Psoas muscle (tissue), 7 donors: ENCODE data around the gene ANKRD36B. TPM values are rescaled to one million over a fixed set of nuclear protein-coding genes. Genes with fewer than 3 reads are reported as not detected.

Experiments used
- polyA plus RNA-seq, 3 donors: library from polyadenylated mRNA; stranded (reverse); fragments of 200-250 nt; gene quantifications; one replicate each; pipeline ENCODE4 v1.2.3, GENCODE V29; 2013
- total RNA-seq, 4 donors: library from RNA; stranded (reverse); fragmentation: NEBNext Ultra II Directional in 2 of 4; extraction: Animal tissue kit (Norgen Biotek cat#: 25700) in 2 of 4; gene quantifications; one replicate each; pipeline versions ENCODE4 v1.2.1 to v1.2.4, GENCODE V29; 2021 to 2023
- donor health status: healthy with polysubstance abuse.
- donor health status: DM: no; HTN: no; CAD: no; lungs with moderate emphysema.
- donor health status: Bipolar disorder and iron deficiency.
- donor health status: healthy.
- donor health status: DM: no; HTN: no; CAD: no.
- donor health status: DM: no; HTN: no; CAD: no.
- donor health status: DM: yes; HTN: yes; CAD: no.

The ANKRD36B gene
- total and polyA plus RNA-seq, 7 donors: 0.60 to 3.2 (median 1.4) TPM

Other genes with a start within 250 kb of the ANKRD36B start
- gene COX5B, start 56.2 kb upstream of the ANKRD36B start, total RNA-seq: 100 to 1,000 TPM; 635 to 891 (median 731) TPM
- gene COX5B, start 56.2 kb upstream of the ANKRD36B start, polyA plus RNA-seq: 1,000 to 10,000 TPM in 2 of 3 donors, 100 to 1,000 TPM in 1; 795 to 1,354 (median 1,064) TPM
- 10 to 100 TPM; 46.1 to 65.4 (median 55.5) TPM for gene ACTR1B, start 74.2 kb upstream of the ANKRD36B start, total RNA-seq
- 10 to 100 TPM; 38.3 to 50.9 (median 47.6) TPM for gene ACTR1B, start 74.2 kb upstream of the ANKRD36B start, polyA plus RNA-seq
- gene C2orf92, start 79.8 kb upstream of the ANKRD36B start, total RNA-seq: 1 to 10 TPM; 1.4 to 3.6 (median 2.0) TPM
- gene C2orf92, start 79.8 kb upstream of the ANKRD36B start, polyA plus RNA-seq: 1 to 10 TPM in 1 of 3 donors, under 1 TPM in 2; 0.89 to 3.2 (median 0.98) TPM
- gene ZAP70, start 123.7 kb upstream of the ANKRD36B start, total RNA-seq: 1 to 10 TPM in 1 of 4 donors, under 1 TPM in 3; 0.48 to 1.2 (median 0.84) TPM
- under 1 TPM; 0.40 to 0.94 (median 0.42) TPM for gene ZAP70, start 123.7 kb upstream of the ANKRD36B start, polyA plus RNA-seq